Chondrocyte (in vitro differentiated cells): ENCODE data around the gene PALS2. TPM values are rescaled to one million over a fixed set of nuclear protein-coding genes. Genes with fewer than 3 reads are reported as not detected.

Experiments used
- DNase-seq: peaks from one replicate; pipeline ENCODE4 v3.0.0; 2021; ENCODE audit warnings: mixed read lengths, low spot score
- H3K27ac Mint-ChIP-seq: one replicate; pipeline ENCODE4 v1.8.0; 2021; ENCODE audit warnings: mild to moderate bottlenecking, moderate library complexity, mixed read lengths; ENCODE audit not compliant: unreplicated experiment
- H3K27me3 Mint-ChIP-seq: 2 replicates; pipeline ENCODE4 v1.8.0; 2021; ENCODE audit warnings: low read depth, mixed read lengths
- H3K36me3 Mint-ChIP-seq: 2 replicates; pipeline ENCODE4 v1.8.0; 2021; ENCODE audit warnings: low read depth, mixed read lengths
- H3K4me1 Mint-ChIP-seq: 2 replicates; pipeline ENCODE4 v1.8.0; 2021; ENCODE audit warnings: low read depth, mild to moderate bottlenecking, mixed read lengths
- H3K4me3 Mint-ChIP-seq: one replicate; pipeline ENCODE4 v1.8.0; 2021; ENCODE audit warnings: mild to moderate bottlenecking, moderate library complexity, mixed read lengths; ENCODE audit not compliant: unreplicated experiment
- H3K9me3 Mint-ChIP-seq: 2 replicates; pipeline ENCODE4 v1.8.0; 2021; ENCODE audit warnings: low read depth, mixed read lengths
- long read RNA-seq: library from polyadenylated mRNA; stranded (forward); transcript quantifications from one replicate; pipeline ENCODE4 v2.0.0, GENCODE V29; 2021
- total RNA-seq: library from RNA; stranded (reverse); gene quantifications from 3 replicates; pipeline ENCODE4 v1.2.1, GENCODE V29; 2021
- TF ChIP-seq, protein P1 (sequence below): fragments of 200-600 bp; sonication (generic); IDR thresholded peaks from 2 replicates; pipeline ENCODE4 v1.5.0; 2021; ENCODE audit warnings: antibody characterized with exemption, mild to moderate bottlenecking, moderate library complexity

The PALS2 gene, protein sequence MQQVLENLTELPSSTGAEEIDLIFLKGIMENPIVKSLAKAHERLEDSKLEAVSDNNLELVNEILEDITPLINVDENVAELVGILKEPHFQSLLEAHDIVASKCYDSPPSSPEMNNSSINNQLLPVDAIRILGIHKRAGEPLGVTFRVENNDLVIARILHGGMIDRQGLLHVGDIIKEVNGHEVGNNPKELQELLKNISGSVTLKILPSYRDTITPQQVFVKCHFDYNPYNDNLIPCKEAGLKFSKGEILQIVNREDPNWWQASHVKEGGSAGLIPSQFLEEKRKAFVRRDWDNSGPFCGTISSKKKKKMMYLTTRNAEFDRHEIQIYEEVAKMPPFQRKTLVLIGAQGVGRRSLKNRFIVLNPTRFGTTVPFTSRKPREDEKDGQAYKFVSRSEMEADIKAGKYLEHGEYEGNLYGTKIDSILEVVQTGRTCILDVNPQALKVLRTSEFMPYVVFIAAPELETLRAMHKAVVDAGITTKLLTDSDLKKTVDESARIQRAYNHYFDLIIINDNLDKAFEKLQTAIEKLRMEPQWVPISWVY
- total RNA-seq = 20.3 to 30.4 TPM (median 20.8 TPM) in 3 replicates
- long read RNA-seq, full-length matches to known transcripts = 6 of 10 reads
- long read RNA-seq, partial matches to known transcripts = 2 of 10 reads
- long read RNA-seq, other reads (novel, unspliced or antisense) = 2 of 10 reads

DNA sequence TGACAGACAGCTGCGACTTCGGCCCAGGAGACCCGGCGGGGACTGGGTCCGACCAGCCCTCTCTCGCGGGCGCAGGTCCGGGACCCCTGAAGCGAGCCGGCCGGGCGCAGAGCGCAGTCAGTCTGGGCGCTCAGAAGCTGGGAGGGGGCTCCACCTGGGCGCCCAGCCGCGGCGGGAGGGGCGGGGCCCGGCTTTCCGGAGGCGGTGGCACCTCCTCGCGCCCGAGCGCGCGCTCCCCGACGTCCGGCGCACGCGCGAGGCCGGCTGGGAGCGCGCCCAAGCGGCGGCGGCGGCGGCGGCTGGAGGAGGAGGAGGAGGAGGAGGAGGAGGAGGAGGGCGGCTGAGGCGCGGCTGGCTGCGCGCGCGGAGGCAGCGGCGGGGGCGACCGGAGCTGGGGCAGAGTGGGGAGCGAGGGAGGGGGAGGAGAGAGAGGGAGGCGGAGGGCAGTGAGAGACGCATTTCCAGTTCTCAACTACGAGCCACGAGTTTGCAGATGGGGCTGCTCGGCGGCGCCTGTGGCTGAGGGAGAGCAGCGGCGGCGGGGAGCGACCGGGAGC lies at the start of gene PALS2:
TSS of gene PALS2 (plus strand) at position 456 of the 557 bp plus-strand sequence. CDS start 50,216 bp downstream, outside the sequence.
- peak within 1 kb of the TSS; percentile 96 for H3K27ac Mint-ChIP-seq
- no peaks in the 10 kb centered on the region for H3K36me3 Mint-ChIP-seq
- TF ChIP-seq, protein P1, sequence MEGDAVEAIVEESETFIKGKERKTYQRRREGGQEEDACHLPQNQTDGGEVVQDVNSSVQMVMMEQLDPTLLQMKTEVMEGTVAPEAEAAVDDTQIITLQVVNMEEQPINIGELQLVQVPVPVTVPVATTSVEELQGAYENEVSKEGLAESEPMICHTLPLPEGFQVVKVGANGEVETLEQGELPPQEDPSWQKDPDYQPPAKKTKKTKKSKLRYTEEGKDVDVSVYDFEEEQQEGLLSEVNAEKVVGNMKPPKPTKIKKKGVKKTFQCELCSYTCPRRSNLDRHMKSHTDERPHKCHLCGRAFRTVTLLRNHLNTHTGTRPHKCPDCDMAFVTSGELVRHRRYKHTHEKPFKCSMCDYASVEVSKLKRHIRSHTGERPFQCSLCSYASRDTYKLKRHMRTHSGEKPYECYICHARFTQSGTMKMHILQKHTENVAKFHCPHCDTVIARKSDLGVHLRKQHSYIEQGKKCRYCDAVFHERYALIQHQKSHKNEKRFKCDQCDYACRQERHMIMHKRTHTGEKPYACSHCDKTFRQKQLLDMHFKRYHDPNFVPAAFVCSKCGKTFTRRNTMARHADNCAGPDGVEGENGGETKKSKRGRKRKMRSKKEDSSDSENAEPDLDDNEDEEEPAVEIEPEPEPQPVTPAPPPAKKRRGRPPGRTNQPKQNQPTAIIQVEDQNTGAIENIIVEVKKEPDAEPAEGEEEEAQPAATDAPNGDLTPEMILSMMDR = no peak
- peak within 1 kb of the TSS; percentile 98 for H3K4me3 Mint-ChIP-seq
- H3K4me1 Mint-ChIP-seq = peaks cover 23% of the 10 kb centered on the region
- peaks cover 17% of the 10 kb centered on the region for H3K27me3 Mint-ChIP-seq
- no peaks in the 10 kb centered on the region for H3K9me3 Mint-ChIP-seq
- DNase-seq = peak; percentile 85

DNA sequence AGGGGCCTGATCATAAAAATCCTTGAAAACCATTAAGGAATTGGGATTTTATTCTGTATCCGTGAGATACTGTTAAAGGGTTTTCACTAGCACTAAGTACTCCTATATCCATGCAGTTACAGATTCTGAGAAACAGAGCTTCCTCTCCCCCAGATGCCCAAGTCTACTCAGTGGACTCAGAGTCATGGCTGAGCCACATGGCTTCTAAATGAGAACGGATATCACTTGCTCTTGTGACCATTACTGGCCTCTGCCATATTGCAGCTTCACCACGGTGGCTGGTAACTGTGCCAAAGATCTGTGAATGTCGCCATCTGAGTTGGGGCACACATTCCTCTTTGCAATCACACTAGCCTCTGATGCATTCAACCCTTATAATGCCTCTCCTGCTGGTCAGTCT lies 42.0 kb upstream of the PALS2 start:
- Mint-ChIP-seq H3K4me1 (no peaks in the 10 kb centered on the region), H3K27me3 (peaks cover 21% of the 10 kb centered on the region), H3K27ac (no peak overlapping the region), H3K36me3 (no peaks in the 10 kb centered on the region), H3K9me3 (no peaks in the 10 kb centered on the region), H3K4me3 (no peak overlapping the region)
- TF ChIP-seq, protein P1 = no peak
- DNase-seq = no peak

- Mint-ChIP-seq H3K9me3 (no peaks in the 10 kb centered on the region), H3K27ac (no peak overlapping the region), H3K27me3 (peaks cover 6% of the 10 kb centered on the region), H3K4me3 (no peak overlapping the region), H3K4me1 (no peaks in the 10 kb centered on the region), H3K36me3 (no peaks in the 10 kb centered on the region)
- no peak for DNase-seq
- TF ChIP-seq, protein P1 = no peak
Measured at GRCh38 chr7:24536682-24537081, 36.6 kb upstream of the PALS2 start.

DNA sequence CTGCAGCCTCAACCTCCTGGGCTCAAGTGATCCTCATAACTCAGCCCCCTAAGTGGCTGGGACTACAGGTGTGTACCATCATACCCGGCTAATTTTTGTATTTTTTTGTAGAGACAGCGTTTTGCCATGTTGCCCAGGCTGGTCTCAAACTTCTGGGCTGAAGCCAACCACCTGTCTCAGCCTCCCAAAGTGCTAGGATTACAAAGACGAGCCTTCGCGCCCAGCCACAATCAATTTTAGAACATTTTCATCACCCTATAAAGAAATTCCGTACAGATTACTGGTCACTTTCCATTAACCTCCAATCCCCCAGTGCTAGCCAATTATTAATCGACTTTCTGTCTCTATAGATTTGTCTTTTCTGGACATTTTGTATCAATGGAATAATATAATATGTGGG lies 32.3 kb upstream of the PALS2 start:
- Mint-ChIP-seq H3K4me3 (no peak overlapping the region), H3K4me1 (no peaks in the 10 kb centered on the region), H3K27me3 (peaks cover 9% of the 10 kb centered on the region), H3K9me3 (no peaks in the 10 kb centered on the region), H3K27ac (no peak overlapping the region), H3K36me3 (no peaks in the 10 kb centered on the region)
- TF ChIP-seq, protein P1 = no peak
- no peak for DNase-seq

GRCh38 chr7:24545215-24545614 lies 28.0 kb upstream of the PALS2 start:
- H3K4me3 Mint-ChIP-seq = no peak overlapping the region
- H3K9me3 Mint-ChIP-seq = no peaks in the 10 kb centered on the region
- no peak for DNase-seq
- peaks cover 13% of the 10 kb centered on the region for H3K27me3 Mint-ChIP-seq
- H3K36me3 Mint-ChIP-seq = no peaks in the 10 kb centered on the region
- H3K27ac Mint-ChIP-seq = no peak overlapping the region
- H3K4me1 Mint-ChIP-seq = peaks cover 10% of the 10 kb centered on the region
- TF ChIP-seq, protein P1 = no peak
